GM23248 (cell line): ENCODE results near the gene PHOX2A.

Source experiments
- EZH2 ChIP-seq: fragments of 200-600 bp; sonication (generic); IDR thresholded peaks from 2 replicates; pipeline ENCODE4 v1.6.1; 2018; ENCODE audit warnings: antibody characterized with exemption, mild to moderate bottlenecking; ENCODE audit not compliant: insufficient read depth, poor library complexity, severe bottlenecking
- EZH2phosphoT487 ChIP-seq: fragments of 200-600 bp; sonication (generic); IDR thresholded peaks from 2 replicates; pipeline ENCODE4 v1.6.1; 2018; ENCODE audit warnings: antibody characterized with exemption, moderate library complexity, mild to moderate bottlenecking, low read depth; ENCODE audit not compliant: insufficient read depth

GRCh38 chr11:72274435-72274834 lies 30.5 kb upstream of the PHOX2A start:
- no peak for TF ChIP-seq EZH2phosphoT487
- TF ChIP-seq EZH2, result no peak
